ENCODE data around the gene HS6ST2. TPM values are rescaled to one million over a fixed set of nuclear protein-coding genes. Genes with fewer than 3 reads are reported as not detected.
"Not testable (repeated sequence)": the region's sequence is repeated elsewhere in the genome, so short reads cannot be mapped to it uniquely, and the experiment has no call there.

The HS6ST2 gene
- total RNA-seq, 4 donors from 2014 or later, result under 0.01 to 0.66 (median 0.46) TPM

- H3K9me3 ChIP-seq, result no peaks in the 10 kb centered on the region
- no peaks in the 10 kb centered on the region for H3K36me3 ChIP-seq
- 85 to 90% methylated on average over 2 of the region's 2 CpGs for WGBS, 2 donors
- TF ChIP-seq POLR2A (IDR thresholded peaks at IDR 0.05) (no peak), EP300 (IDR thresholded peaks at IDR 0.05) (no peak), CTCF (IDR thresholded peaks at IDR 0.05) (no peak)
- no peak for DNase-seq (ENCODE audit: low spot score in 2 of 2)
- H3K4me1 ChIP-seq, result no peaks in the 10 kb centered on the region
- no peak overlapping the region for H3K4me3 ChIP-seq
- peaks cover 0 to 16% of the 10 kb centered on the region in 2 donors for H3K27me3 ChIP-seq
- H3K27ac ChIP-seq, result no peak overlapping the region
Observed at GRCh38 chrX:132990835-132991234, 32.4 kb upstream of the HS6ST2 start.

GRCh38 chrX:132986556-132986955 is 28.1 kb upstream of the HS6ST2 start:
- no peak for TF ChIP-seq POLR2A (IDR thresholded peaks at IDR 0.05)
- TF ChIP-seq CTCF (IDR thresholded peaks at IDR 0.05), result no peak
- TF ChIP-seq EP300 (IDR thresholded peaks at IDR 0.05), result no peak
- Histone ChIP-seq H3K36me3 (no peaks in the 10 kb centered on the region), H3K27me3 (peaks cover 0 to 19% of the 10 kb centered on the region in 2 donors)

GRCh38 chrX:132984058-132984650 is 25.7 kb upstream of the HS6ST2 start:
- Histone ChIP-seq H3K9me3 (no peaks in the 10 kb centered on the region), H3K27me3 (peaks cover 0 to 19% of the 10 kb centered on the region in 2 donors), H3K4me3 (no peak overlapping the region), H3K27ac (no peak overlapping the region), H3K36me3 (no peaks in the 10 kb centered on the region), H3K4me1 (no peaks in the 10 kb centered on the region)
- DNase-seq (ENCODE audit: low spot score in 2 of 2), result no peak
- TF ChIP-seq CTCF (IDR thresholded peaks at IDR 0.05) (no peak), POLR2A (IDR thresholded peaks at IDR 0.05) (no peak), EP300 (IDR thresholded peaks at IDR 0.05) (no peak)
- 64 to 68% methylated on average over 7 of the region's 7 CpGs for WGBS, 2 donors

More at GRCh38 chrX:132986556-132986955, 28.1 kb upstream of the HS6ST2 start:
- H3K4me1 ChIP-seq, result no peaks in the 10 kb centered on the region
- no peak overlapping the region for H3K27ac ChIP-seq
- DNase-seq (ENCODE audit: low spot score in 2 of 2), result no peak
- no peaks in the 10 kb centered on the region for H3K9me3 ChIP-seq
- no peak overlapping the region for H3K4me3 ChIP-seq

- 18 to 35% methylated on average over 2 of the region's 2 CpGs for WGBS, 2 donors
- no peak overlapping the region for H3K27ac ChIP-seq
- no peaks in the 10 kb centered on the region for H3K36me3 ChIP-seq
- H3K9me3 ChIP-seq, result no peaks in the 10 kb centered on the region
- H3K4me1 ChIP-seq, result no peaks in the 10 kb centered on the region
- H3K4me3 ChIP-seq, result no peak overlapping the region
- TF ChIP-seq EP300 (IDR thresholded peaks at IDR 0.05), result no peak
- TF ChIP-seq CTCF (IDR thresholded peaks at IDR 0.05), result no peak
- TF ChIP-seq POLR2A (IDR thresholded peaks at IDR 0.05), result no peak
- peaks cover 0 to 25% of the 10 kb centered on the region in 2 donors for H3K27me3 ChIP-seq
- DNase-seq (ENCODE audit: low spot score in 2 of 2), result no peak
Observed at GRCh38 chrX:132983496-132983895, 25.1 kb upstream of the HS6ST2 start.

GRCh38 chrX:132980035-132980434 is 21.6 kb upstream of the HS6ST2 start:
- not testable (repeated sequence) for H3K4me1 ChIP-seq; DNase-seq (ENCODE audit: low spot score in 2 of 2); H3K4me3 ChIP-seq; H3K27ac ChIP-seq; H3K9me3 ChIP-seq; H3K36me3 ChIP-seq
- 87 to 93% methylated on average over 2 of the region's 2 CpGs for WGBS, 2 donors
- H3K27me3 ChIP-seq, result peaks cover 0 to 24% of the 10 kb centered on the region in 2 donors

Measured in tibial nerve (tissue), 4 donors.